Measurements from ENCODE around the gene ILKAP. TPM values are rescaled to one million over a fixed set of nuclear protein-coding genes. Genes with fewer than 3 reads are reported as not detected.

ILKAP gene
- total RNA-seq, 1 experiment from 2014 or later: 53.4 TPM

DNA sequence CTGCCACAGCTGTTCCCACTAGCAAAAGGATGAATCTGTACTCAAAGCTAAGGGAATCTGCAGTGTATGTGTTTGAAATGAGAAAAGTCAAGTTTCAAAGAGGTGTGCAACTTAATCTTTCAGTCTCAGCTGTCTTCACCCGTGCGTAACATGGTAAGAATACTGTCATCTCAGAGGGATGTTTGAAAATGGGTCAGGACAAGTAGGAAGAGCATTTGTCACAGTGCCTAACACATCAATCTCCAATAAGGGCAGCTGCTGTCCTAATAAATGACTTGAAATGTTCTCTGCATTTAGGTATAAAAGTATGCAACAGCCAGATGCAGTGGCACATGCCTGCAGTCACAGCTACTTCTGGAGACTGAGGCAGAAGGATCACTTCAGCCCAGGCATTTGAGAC, 13.1 kb downstream of the ILKAP start:
- Histone ChIP-seq H3K4me1 (ENCODE audit: control insufficient read depth in 1 of 2, insufficient read depth in 2 of 2, low read length in 2 of 2) (no peaks in the 10 kb centered on the region), H3K9me3 (ENCODE audit: control insufficient read depth in 1 of 2, insufficient read depth in 1 of 2, low read depth in 1 of 2, low read length in 2 of 2) (no peaks in the 10 kb centered on the region), H3K9me2 (ENCODE audit: insufficient read depth) (no peaks in the 10 kb centered on the region), H4K20me1 (ENCODE audit: insufficient read depth) (no peaks in the 10 kb centered on the region; the same call in 1 of the 2 replicates), H3K4me3 (replicated peaks in 1 of 2; ENCODE audit: low read depth in 1 of 2, low read length in 2 of 2) (no peak overlapping the region), H2AFZ (ENCODE audit: low read depth, low read length, poor library complexity, severe bottlenecking) (no peak overlapping the region), H3K79me2 (ENCODE audit: insufficient read depth, low read length) (peaks cover 16% of the 10 kb centered on the region), H3K4me2 (ENCODE audit: low read length) (no peak overlapping the region), H3K27me3 (ENCODE audit: insufficient read depth, low read length) (no peaks in the 10 kb centered on the region), H3K36me3 (ENCODE audit: control insufficient read depth in 1 of 2, insufficient read depth in 2 of 2, low read length in 2 of 2) (peaks cover 56 to 60% of the 10 kb centered on the region in 2 experiments), H3K27ac (ENCODE audit: low read depth, low read length) (no peak overlapping the region), H3K9ac (ENCODE audit: low read length) (no peak overlapping the region)
- intact Hi-C loops (cut with micrococcal nuclease): no loop called here
- BruUV-seq (replicated peaks): no TSS peak
- DNase-seq (ENCODE audit: low read depth, low spot score): no peak
- ChIA-PET CTCF (no interaction called here), POLR2A (no interaction called here), RAD21 (ENCODE audit: low non-redundant PET in 1 of 2, low total read pairs in 2 of 2, uncharacterized antibody in 2 of 2, unreplicated experiment in 2 of 2) (no interaction called here)
- no peak for ATAC-seq
- TF ChIP-seq SRF (IDR thresholded peaks at IDR 0.05; ENCODE audit: low read depth): no peak
- no peak for TF ChIP-seq POLR2AphosphoS5 (IDR thresholded peaks at IDR 0.05; ENCODE audit: low read depth, low read length)
- no peak for TF ChIP-seq MAX (IDR thresholded peaks at IDR 0.05)
- TF ChIP-seq SP1 (IDR thresholded peaks at IDR 0.05; ENCODE audit: low read depth): no peak
- no peak for TF ChIP-seq EZH2phosphoT487 (IDR thresholded peaks at IDR 0.05; ENCODE audit: borderline replicate concordance)

GRCh38 chr2:238187618-238188548, 15.6 kb downstream of the ILKAP start:
- Histone ChIP-seq H3K36me3 (ENCODE audit: control insufficient read depth in 1 of 2, insufficient read depth in 2 of 2, low read length in 2 of 2) (peaks cover 69% of the 10 kb centered on the region in 2 experiments), H3K27ac (ENCODE audit: low read depth, low read length) (no peak overlapping the region), H3K9ac (ENCODE audit: low read length) (no peak overlapping the region), H3K4me2 (ENCODE audit: low read length) (no peak overlapping the region), H3K4me1 (ENCODE audit: control insufficient read depth in 1 of 2, insufficient read depth in 2 of 2, low read length in 2 of 2) (no peaks in the 10 kb centered on the region), H3K4me3 (replicated peaks in 1 of 2; ENCODE audit: low read depth in 1 of 2, low read length in 2 of 2) (no peak overlapping the region), H3K27me3 (ENCODE audit: insufficient read depth, low read length) (no peaks in the 10 kb centered on the region), H3K9me3 (ENCODE audit: control insufficient read depth in 1 of 2, insufficient read depth in 1 of 2, low read depth in 1 of 2, low read length in 2 of 2) (no peaks in the 10 kb centered on the region), H4K20me1 (ENCODE audit: insufficient read depth) (no peaks in the 10 kb centered on the region; the same call in 1 of the 2 replicates), H3K79me2 (ENCODE audit: insufficient read depth, low read length) (peaks cover 5% of the 10 kb centered on the region; the same call in 1 of the 2 replicates), H2AFZ (ENCODE audit: low read depth, low read length, poor library complexity, severe bottlenecking) (no peak overlapping the region), H3K9me2 (ENCODE audit: insufficient read depth) (no peaks in the 10 kb centered on the region)
- ATAC-seq (no peak), DNase-seq (ENCODE audit: low read depth, low spot score) (no peak)
- intact Hi-C loops (cut with micrococcal nuclease): no loop called here
- ChIA-PET POLR2A (no interaction called here), RAD21 (ENCODE audit: low non-redundant PET in 1 of 2, low total read pairs in 2 of 2, uncharacterized antibody in 2 of 2, unreplicated experiment in 2 of 2) (no interaction called here), CTCF (no interaction called here)
- no TSS peak for BruUV-seq (replicated peaks)
- TF ChIP-seq YY1 (IDR thresholded peaks at IDR 0.05; ENCODE audit: extremely low read depth, insufficient replicate concordance, low read depth, low read length) (no peak), POLR2A (IDR thresholded peaks at IDR 0.05; ENCODE audit: borderline replicate concordance, extremely low read depth, insufficient read depth, insufficient read length) (no peak), POLR2AphosphoS5 (IDR thresholded peaks at IDR 0.05; ENCODE audit: low read depth, low read length) (no peak), TCF7L2 (IDR thresholded peaks at IDR 0.05; ENCODE audit: borderline replicate concordance, extremely low read depth, insufficient read depth, insufficient read length) (no peak), SP1 (IDR thresholded peaks at IDR 0.05; ENCODE audit: low read depth) (no peak), CBX3 (IDR thresholded peaks at IDR 0.05; ENCODE audit: low read depth) (no peak), CEBPB (IDR thresholded peaks at IDR 0.05; ENCODE audit: low read depth) (no peak), EGR1 (IDR thresholded peaks at IDR 0.05; ENCODE audit: low read depth) (no peak), SIN3A (IDR thresholded peaks at IDR 0.05; ENCODE audit: low read depth) (no peak)
- TF ChIP-seq, protein P1, sequence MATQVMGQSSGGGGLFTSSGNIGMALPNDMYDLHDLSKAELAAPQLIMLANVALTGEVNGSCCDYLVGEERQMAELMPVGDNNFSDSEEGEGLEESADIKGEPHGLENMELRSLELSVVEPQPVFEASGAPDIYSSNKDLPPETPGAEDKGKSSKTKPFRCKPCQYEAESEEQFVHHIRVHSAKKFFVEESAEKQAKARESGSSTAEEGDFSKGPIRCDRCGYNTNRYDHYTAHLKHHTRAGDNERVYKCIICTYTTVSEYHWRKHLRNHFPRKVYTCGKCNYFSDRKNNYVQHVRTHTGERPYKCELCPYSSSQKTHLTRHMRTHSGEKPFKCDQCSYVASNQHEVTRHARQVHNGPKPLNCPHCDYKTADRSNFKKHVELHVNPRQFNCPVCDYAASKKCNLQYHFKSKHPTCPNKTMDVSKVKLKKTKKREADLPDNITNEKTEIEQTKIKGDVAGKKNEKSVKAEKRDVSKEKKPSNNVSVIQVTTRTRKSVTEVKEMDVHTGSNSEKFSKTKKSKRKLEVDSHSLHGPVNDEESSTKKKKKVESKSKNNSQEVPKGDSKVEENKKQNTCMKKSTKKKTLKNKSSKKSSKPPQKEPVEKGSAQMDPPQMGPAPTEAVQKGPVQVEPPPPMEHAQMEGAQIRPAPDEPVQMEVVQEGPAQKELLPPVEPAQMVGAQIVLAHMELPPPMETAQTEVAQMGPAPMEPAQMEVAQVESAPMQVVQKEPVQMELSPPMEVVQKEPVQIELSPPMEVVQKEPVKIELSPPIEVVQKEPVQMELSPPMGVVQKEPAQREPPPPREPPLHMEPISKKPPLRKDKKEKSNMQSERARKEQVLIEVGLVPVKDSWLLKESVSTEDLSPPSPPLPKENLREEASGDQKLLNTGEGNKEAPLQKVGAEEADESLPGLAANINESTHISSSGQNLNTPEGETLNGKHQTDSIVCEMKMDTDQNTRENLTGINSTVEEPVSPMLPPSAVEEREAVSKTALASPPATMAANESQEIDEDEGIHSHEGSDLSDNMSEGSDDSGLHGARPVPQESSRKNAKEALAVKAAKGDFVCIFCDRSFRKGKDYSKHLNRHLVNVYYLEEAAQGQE (IDR thresholded peaks at IDR 0.05; ENCODE audit: low read depth): no peak
- TF ChIP-seq, protein P2, sequence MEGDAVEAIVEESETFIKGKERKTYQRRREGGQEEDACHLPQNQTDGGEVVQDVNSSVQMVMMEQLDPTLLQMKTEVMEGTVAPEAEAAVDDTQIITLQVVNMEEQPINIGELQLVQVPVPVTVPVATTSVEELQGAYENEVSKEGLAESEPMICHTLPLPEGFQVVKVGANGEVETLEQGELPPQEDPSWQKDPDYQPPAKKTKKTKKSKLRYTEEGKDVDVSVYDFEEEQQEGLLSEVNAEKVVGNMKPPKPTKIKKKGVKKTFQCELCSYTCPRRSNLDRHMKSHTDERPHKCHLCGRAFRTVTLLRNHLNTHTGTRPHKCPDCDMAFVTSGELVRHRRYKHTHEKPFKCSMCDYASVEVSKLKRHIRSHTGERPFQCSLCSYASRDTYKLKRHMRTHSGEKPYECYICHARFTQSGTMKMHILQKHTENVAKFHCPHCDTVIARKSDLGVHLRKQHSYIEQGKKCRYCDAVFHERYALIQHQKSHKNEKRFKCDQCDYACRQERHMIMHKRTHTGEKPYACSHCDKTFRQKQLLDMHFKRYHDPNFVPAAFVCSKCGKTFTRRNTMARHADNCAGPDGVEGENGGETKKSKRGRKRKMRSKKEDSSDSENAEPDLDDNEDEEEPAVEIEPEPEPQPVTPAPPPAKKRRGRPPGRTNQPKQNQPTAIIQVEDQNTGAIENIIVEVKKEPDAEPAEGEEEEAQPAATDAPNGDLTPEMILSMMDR (IDR thresholded peaks at IDR 0.05 in 2 of 3, conservative IDR thresholded peaks at IDR 0.05 in 1 of 3; ENCODE audit: borderline replicate concordance in 1 of 3, insufficient read depth in 1 of 3, low read depth in 2 of 3, low read length in 2 of 3): no peak
